DOHH2 (cell line): ENCODE data around the gene FRAS1.

Experiments
- H3F3A ChIP-seq: fragments of 200-600 bp; sonication (generic), shearing (Covaris generic); 2 replicates; pipeline ENCODE4 v1.6.0; 2016; ENCODE audit warnings: antibody characterized with exemption, mild to moderate bottlenecking; ENCODE audit not compliant: control insufficient read depth, insufficient read depth
- H3K27ac ChIP-seq: fragments of 200-600 bp; sonication (generic); 2 replicates; pipeline ENCODE4 v1.5.1; 2014; ENCODE audit warnings: low read depth, mild to moderate bottlenecking, low read length, moderate library complexity
- H3K27me3 ChIP-seq: fragments of 200-600 bp; sonication (generic); 2 replicates; pipeline ENCODE4 v1.6.1; 2014; ENCODE audit warnings: mild to moderate bottlenecking, low read length, mixed read lengths; ENCODE audit not compliant: control insufficient read depth
- H3K36me3 ChIP-seq: fragments of 200-600 bp; sonication (generic); 2 replicates; pipeline ENCODE4 v1.6.1; 2014; ENCODE audit warnings: mild to moderate bottlenecking, low read length, moderate library complexity, mixed read lengths; ENCODE audit not compliant: control insufficient read depth
- H3K4me1 ChIP-seq: fragments of 200-600 bp; sonication (generic); 2 replicates; pipeline ENCODE4 v1.6.1; 2014; ENCODE audit warnings: mild to moderate bottlenecking, low read length, mixed read lengths; ENCODE audit not compliant: control insufficient read depth
- H3K4me2 ChIP-seq: fragments of 200-600 bp; sonication (generic); 2 replicates; pipeline ENCODE4 v1.6.0; 2014; ENCODE audit warnings: mild to moderate bottlenecking, low read length, moderate library complexity
- H3K4me3 ChIP-seq: fragments of 200-600 bp; sonication (generic); 2 replicates; pipeline ENCODE4 v1.5.1; 2014; ENCODE audit warnings: mild to moderate bottlenecking, low read length, mixed read lengths
- H3K79me2 ChIP-seq: fragments of 200-600 bp; sonication (generic); 2 replicates; pipeline ENCODE4 v1.6.1; 2014; ENCODE audit warnings: mild to moderate bottlenecking, low read length, mixed read lengths; ENCODE audit not compliant: control insufficient read depth
- H3K9me2 ChIP-seq: fragments of 200-600 bp; sonication (generic); replicated peaks from 2 replicates; pipeline ENCODE4 v1.6.1; 2014; ENCODE audit warnings: mild to moderate bottlenecking, low read length, mixed read lengths; ENCODE audit not compliant: control insufficient read depth
- H3K9me3 ChIP-seq: fragments of 200-600 bp; sonication (generic); 2 replicates; pipeline ENCODE4 v1.6.1; 2014; ENCODE audit warnings: antibody characterized with exemption, low read length, mixed read lengths; ENCODE audit not compliant: control insufficient read depth, insufficient read depth
- H4K20me1 ChIP-seq: fragments of 200-600 bp; sonication (generic); 2 replicates; pipeline ENCODE4 v1.6.0; 2014; ENCODE audit warnings: low read depth, mild to moderate bottlenecking, antibody characterized with exemption, low read length, moderate library complexity; ENCODE audit not compliant: control insufficient read depth, insufficient read depth
- CTCF ChIP-seq: fragments of 200-600 bp; sonication (generic); IDR thresholded peaks from one replicate; pipeline ENCODE4 v1.5.1; 2014; ENCODE audit warnings: antibody characterized with exemption, mild to moderate bottlenecking, low read depth, low read length; ENCODE audit not compliant: poor library complexity, severe bottlenecking
- EZH2phosphoT487 ChIP-seq: fragments of 200-600 bp; sonication (generic); IDR thresholded peaks from 2 replicates; pipeline ENCODE4 v1.6.1; 2017; ENCODE audit warnings: borderline replicate concordance, mild to moderate bottlenecking, antibody characterized with exemption, low read length, moderate library complexity, mixed read lengths

The FRAS1 gene

DNA sequence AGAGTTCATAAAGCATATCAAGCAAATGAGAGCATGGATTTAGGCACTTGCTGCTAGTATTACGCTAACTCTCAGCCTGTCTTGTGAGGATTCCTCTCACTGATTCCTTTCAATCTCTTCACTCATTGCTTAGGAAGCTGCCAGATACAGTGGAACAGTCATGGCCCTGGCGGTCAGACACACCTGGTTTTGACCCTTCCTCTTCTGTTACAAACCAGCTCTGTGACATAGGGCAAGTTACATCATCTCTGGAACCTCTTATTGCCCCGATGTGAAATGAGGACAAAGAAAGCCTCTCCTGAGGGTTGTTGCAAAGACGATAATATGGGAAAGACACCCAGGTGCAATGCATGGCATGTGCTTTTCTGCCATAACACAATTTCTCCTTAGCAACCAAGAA lies 12.2 kb downstream of the FRAS1 start:
- no peaks in the 10 kb centered on the region for H4K20me1 ChIP-seq
- H3K9me2 ChIP-seq, result no peaks in the 10 kb centered on the region
- no peaks in the 10 kb centered on the region for H3K36me3 ChIP-seq
- no peak overlapping the region for H3K27ac ChIP-seq
- H3K27me3 ChIP-seq, result no peaks in the 10 kb centered on the region
- H3K4me2 ChIP-seq, result no peak overlapping the region
- no peaks in the 10 kb centered on the region for H3F3A ChIP-seq
- H3K9me3 ChIP-seq, result no peaks in the 10 kb centered on the region
- no peaks in the 10 kb centered on the region for H3K4me1 ChIP-seq
- TF ChIP-seq EZH2phosphoT487 (no peak), CTCF (no peak)
- no peak overlapping the region for H3K4me3 ChIP-seq
- no peaks in the 10 kb centered on the region for H3K79me2 ChIP-seq

DNA sequence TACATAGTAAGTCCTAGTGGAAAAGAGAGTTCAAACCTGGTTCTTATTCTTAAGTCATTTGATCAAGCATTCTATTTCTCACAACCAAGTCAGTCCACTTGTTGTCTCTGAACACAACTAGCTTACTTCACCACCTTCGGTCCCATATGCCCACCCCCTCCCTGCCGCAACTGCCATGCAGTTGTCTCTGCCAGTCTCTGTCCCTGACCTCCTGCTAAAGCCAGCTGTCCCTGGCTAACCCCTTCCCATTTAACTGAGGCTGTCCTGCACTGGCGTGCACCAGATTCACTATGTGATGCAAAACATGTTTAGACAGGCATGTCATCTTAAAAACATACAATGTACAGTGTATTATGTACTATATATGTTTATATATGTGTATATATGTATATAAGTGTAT lies 12.7 kb downstream of the FRAS1 start:
- Histone ChIP-seq H4K20me1 (no peaks in the 10 kb centered on the region), H3K79me2 (no peaks in the 10 kb centered on the region), H3F3A (no peaks in the 10 kb centered on the region), H3K4me1 (no peaks in the 10 kb centered on the region), H3K4me3 (no peak overlapping the region), H3K4me2 (no peak overlapping the region), H3K36me3 (no peaks in the 10 kb centered on the region), H3K27me3 (no peaks in the 10 kb centered on the region), H3K27ac (no peak overlapping the region), H3K9me3 (no peaks in the 10 kb centered on the region), H3K9me2 (no peaks in the 10 kb centered on the region)
- no peak for TF ChIP-seq EZH2phosphoT487
- TF ChIP-seq CTCF, result no peak

GRCh38 chr4:78070731-78071282 lies 13.7 kb downstream of the FRAS1 start:
- no peaks in the 10 kb centered on the region for H4K20me1 ChIP-seq

More at GRCh38 chr4:78070731-78071282, 13.7 kb downstream of the FRAS1 start:
- H3K27me3 ChIP-seq, result no peaks in the 10 kb centered on the region
- no peaks in the 10 kb centered on the region for H3K9me2 ChIP-seq
- no peaks in the 10 kb centered on the region for H3K79me2 ChIP-seq
- H3F3A ChIP-seq, result no peaks in the 10 kb centered on the region
- no peak overlapping the region for H3K4me3 ChIP-seq
- no peaks in the 10 kb centered on the region for H3K4me1 ChIP-seq
- no peak overlapping the region for H3K4me2 ChIP-seq
- no peaks in the 10 kb centered on the region for H3K36me3 ChIP-seq
- H3K27ac ChIP-seq, result no peak overlapping the region
- no peaks in the 10 kb centered on the region for H3K9me3 ChIP-seq
- TF ChIP-seq EZH2phosphoT487, result no peak
- no peak for TF ChIP-seq CTCF
